Measurements from ENCODE around the gene IGF2. TPM values are rescaled to one million over a fixed set of nuclear protein-coding genes. Genes with fewer than 3 reads are reported as not detected.
A peak's percentile ranks its signal among the peaks of the same experiment; 100 is the strongest.

IGF2 gene
- 10 to 100 TPM in 1 of 4 donors, 1 to 10 TPM in 3; 1.9 to 15.5 (median 9.5) TPM for total RNA-seq

DNA sequence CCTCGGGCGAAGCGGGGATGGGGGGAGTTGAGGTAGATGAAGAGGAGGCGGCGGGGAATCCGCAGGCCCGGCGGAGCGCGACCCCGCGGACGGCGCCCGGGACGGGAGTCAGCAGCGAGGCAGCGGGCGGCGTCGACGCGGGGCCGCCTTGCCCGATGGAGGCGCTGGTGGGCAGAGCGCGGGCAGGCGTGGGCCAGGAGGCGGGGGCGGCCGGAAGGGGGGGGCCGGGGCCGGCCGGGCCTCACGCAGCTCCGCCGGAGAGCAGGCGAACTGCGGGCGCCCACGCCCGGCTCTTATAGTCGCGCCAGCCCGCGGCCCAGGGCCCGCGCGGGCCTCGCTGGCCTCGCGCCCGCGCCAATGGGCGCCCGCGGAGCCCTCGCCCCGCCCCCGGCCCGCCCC is at the start of gene IGF2:
TSS of gene IGF2 (minus strand) at position 267 of the 399 bp plus-strand sequence. CDS start 3,866 bp downstream, outside the sequence.
- H3K9me3 ChIP-seq = no peaks in the 10 kb centered on the region
- no peak within 1 kb of the TSS for H3K27ac ChIP-seq
- TF ChIP-seq, protein P1, sequence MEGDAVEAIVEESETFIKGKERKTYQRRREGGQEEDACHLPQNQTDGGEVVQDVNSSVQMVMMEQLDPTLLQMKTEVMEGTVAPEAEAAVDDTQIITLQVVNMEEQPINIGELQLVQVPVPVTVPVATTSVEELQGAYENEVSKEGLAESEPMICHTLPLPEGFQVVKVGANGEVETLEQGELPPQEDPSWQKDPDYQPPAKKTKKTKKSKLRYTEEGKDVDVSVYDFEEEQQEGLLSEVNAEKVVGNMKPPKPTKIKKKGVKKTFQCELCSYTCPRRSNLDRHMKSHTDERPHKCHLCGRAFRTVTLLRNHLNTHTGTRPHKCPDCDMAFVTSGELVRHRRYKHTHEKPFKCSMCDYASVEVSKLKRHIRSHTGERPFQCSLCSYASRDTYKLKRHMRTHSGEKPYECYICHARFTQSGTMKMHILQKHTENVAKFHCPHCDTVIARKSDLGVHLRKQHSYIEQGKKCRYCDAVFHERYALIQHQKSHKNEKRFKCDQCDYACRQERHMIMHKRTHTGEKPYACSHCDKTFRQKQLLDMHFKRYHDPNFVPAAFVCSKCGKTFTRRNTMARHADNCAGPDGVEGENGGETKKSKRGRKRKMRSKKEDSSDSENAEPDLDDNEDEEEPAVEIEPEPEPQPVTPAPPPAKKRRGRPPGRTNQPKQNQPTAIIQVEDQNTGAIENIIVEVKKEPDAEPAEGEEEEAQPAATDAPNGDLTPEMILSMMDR (IDR thresholded peaks at IDR 0.05) = no peak
- no peak for TF ChIP-seq POLR2A (IDR thresholded peaks at IDR 0.05)
- H3K4me1 ChIP-seq = peaks cover 0 to 32% (median 8%) of the 10 kb centered on the region in 4 donors
- peak within 1 kb of the TSS; percentile 22 to 45 (median 37) for H3K4me3 ChIP-seq
- peaks cover 0 to 47% of the 10 kb centered on the region in 2 donors for H3K27me3 ChIP-seq
- no peak for DNase-seq
- no peaks in the 10 kb centered on the region for H3K36me3 ChIP-seq

GRCh38 chr11:2188745-2189144 is 49.6 kb upstream of the IGF2 start:
- no peak for DNase-seq
- H3K36me3 ChIP-seq = no peaks in the 10 kb centered on the region
- no peaks in the 10 kb centered on the region for H3K4me1 ChIP-seq
- no peak overlapping the region for H3K4me3 ChIP-seq
- H3K27me3 ChIP-seq = no peaks in the 10 kb centered on the region
- no peaks in the 10 kb centered on the region for H3K9me3 ChIP-seq
- TF ChIP-seq, protein P1 (IDR thresholded peaks at IDR 0.05) = no peak
- TF ChIP-seq POLR2A (IDR thresholded peaks at IDR 0.05) = no peak
- H3K27ac ChIP-seq = no peak overlapping the region

DNA sequence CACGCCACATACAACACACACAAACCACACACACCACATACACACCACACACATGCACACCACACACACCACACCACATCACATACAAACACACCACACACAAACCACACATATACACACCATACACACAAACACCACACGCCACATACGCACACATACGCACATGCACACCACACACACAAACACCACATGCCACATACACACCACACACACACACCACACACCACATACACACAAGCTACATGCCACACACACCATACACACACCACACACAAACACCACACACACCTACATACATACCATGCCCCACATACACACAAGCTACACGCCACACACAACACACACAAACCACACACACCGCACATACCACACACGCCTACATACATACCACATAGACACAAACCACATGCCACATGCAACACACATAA is 48.1 kb upstream of the IGF2 start:
- TF ChIP-seq POLR2A (IDR thresholded peaks at IDR 0.05) = no peak
- TF ChIP-seq, protein P1 (IDR thresholded peaks at IDR 0.05) = no peak
- Histone ChIP-seq H3K4me3 (no peak overlapping the region), H3K27me3 (no peaks in the 10 kb centered on the region), H3K36me3 (no peaks in the 10 kb centered on the region), H3K9me3 (no peaks in the 10 kb centered on the region), H3K27ac (no peak overlapping the region), H3K4me1 (no peaks in the 10 kb centered on the region)
- DNase-seq = no peak

GRCh38 chr11:2186669-2187279 is 47.6 kb upstream of the IGF2 start:
- no peak overlapping the region for H3K4me3 ChIP-seq
- no peak overlapping the region for H3K27ac ChIP-seq
- H3K27me3 ChIP-seq = no peaks in the 10 kb centered on the region
- H3K4me1 ChIP-seq = no peaks in the 10 kb centered on the region
- no peaks in the 10 kb centered on the region for H3K9me3 ChIP-seq
- no peak for DNase-seq
- H3K36me3 ChIP-seq = no peaks in the 10 kb centered on the region
- TF ChIP-seq, protein P1 (IDR thresholded peaks at IDR 0.05) = peak in 4 of 6 experiments; percentile 22 to 57 (median 52)
- TF ChIP-seq POLR2A (IDR thresholded peaks at IDR 0.05) = no peak

- TF ChIP-seq POLR2A (IDR thresholded peaks at IDR 0.05) = no peak
- TF ChIP-seq, protein P1 (IDR thresholded peaks at IDR 0.05) = no peak
- H3K9me3 ChIP-seq = no peaks in the 10 kb centered on the region
- H3K27ac ChIP-seq = no peak overlapping the region
- no peak for DNase-seq
- no peaks in the 10 kb centered on the region for H3K4me1 ChIP-seq
- no peaks in the 10 kb centered on the region for H3K36me3 ChIP-seq
- no peaks in the 10 kb centered on the region for H3K27me3 ChIP-seq
- no peak overlapping the region for H3K4me3 ChIP-seq
Observed at GRCh38 chr11:2185324-2186085, 46.3 kb upstream of the IGF2 start.

Measured in Peyer's patch (tissue), 4 donors.